Stimulated activated CD4-positive, alpha-beta T cell treated with anti-CD3 and anti-CD28 coated beads, Interleukin-1b, Interleukin-23, amount 100 ng/mL, for 48 hours (primary cell): ENCODE measurements around the gene ZMYND8.
"Not testable (repeated sequence)": the region's sequence is repeated elsewhere in the genome, so short reads cannot be mapped to it uniquely, and the experiment has no call there.

ENCODE experiments used
- DNase-seq: peaks from one replicate; pipeline ENCODE4 v3.0.0-alpha.2; 2020

Gene ZMYND8

GRCh38 chr20:47284373-47284772 is 72.1 kb downstream of the ZMYND8 start:
- DNase-seq, result no peak

GRCh38 chr20:47283411-47283810 is 73.1 kb downstream of the ZMYND8 start:
- no peak for DNase-seq

GRCh38 chr20:47282864-47283263 is 73.6 kb downstream of the ZMYND8 start:
- no peak for DNase-seq

GRCh38 chr20:47281376-47281775 is 75.1 kb downstream of the ZMYND8 start:
- DNase-seq, result no peak

GRCh38 chr20:47280668-47281067 is 75.8 kb downstream of the ZMYND8 start:
- no peak for DNase-seq

GRCh38 chr20:47280228-47280627 is 76.3 kb downstream of the ZMYND8 start:
- no peak for DNase-seq

- no peak for DNase-seq
Measured at GRCh38 chr20:47278907-47279348, 77.6 kb downstream of the ZMYND8 start.

- not testable (repeated sequence) for DNase-seq
Measured at GRCh38 chr20:47277535-47277872, 79.0 kb downstream of the ZMYND8 start.

GRCh38 chr20:47276851-47277534 is 79.5 kb downstream of the ZMYND8 start:
- DNase-seq, result no peak

GRCh38 chr20:47276251-47276650 is 80.2 kb downstream of the ZMYND8 start:
- no peak for DNase-seq

GRCh38 chr20:47275548-47275947 is 81.0 kb downstream of the ZMYND8 start:
- no peak for DNase-seq

- peak; percentile 33 for DNase-seq
Measured at GRCh38 chr20:47274401-47275108, 81.9 kb downstream of the ZMYND8 start.

GRCh38 chr20:47273591-47274235 is 82.8 kb downstream of the ZMYND8 start:
- no peak for DNase-seq

GRCh38 chr20:47272893-47273590 is 83.5 kb downstream of the ZMYND8 start:
- DNase-seq, result peak; percentile 51

GRCh38 chr20:47271046-47271615 is 85.4 kb downstream of the ZMYND8 start:
- no peak for DNase-seq

GRCh38 chr20:47269309-47270165 is 87.0 kb downstream of the ZMYND8 start:
- DNase-seq, result no peak

GRCh38 chr20:47267621-47268020 is 88.9 kb downstream of the ZMYND8 start:
- no peak for DNase-seq

- DNase-seq, result no peak
Measured at GRCh38 chr20:47266847-47267515, 89.5 kb downstream of the ZMYND8 start.

- no peak for DNase-seq
Measured at GRCh38 chr20:47265984-47266383, 90.5 kb downstream of the ZMYND8 start.

GRCh38 chr20:47265214-47265613 is 91.3 kb downstream of the ZMYND8 start:
- no peak for DNase-seq

GRCh38 chr20:47264137-47264769 is 92.2 kb downstream of the ZMYND8 start:
- not testable (repeated sequence) for DNase-seq
